GM04503 (cell line): ENCODE measurements around the gene KRT85.
A peak's percentile ranks its signal among the peaks of the same experiment; 100 is the strongest.
"Not testable (repeated sequence)": the region's sequence is repeated elsewhere in the genome, so short reads cannot be mapped to it uniquely, and the experiment has no call there.

ENCODE experiments used
- DNase-seq: peaks from one replicate; pipeline ENCODE4 v3.0.0-alpha.2; 2012; ENCODE audit warnings: low read depth

Gene KRT85

DNA sequence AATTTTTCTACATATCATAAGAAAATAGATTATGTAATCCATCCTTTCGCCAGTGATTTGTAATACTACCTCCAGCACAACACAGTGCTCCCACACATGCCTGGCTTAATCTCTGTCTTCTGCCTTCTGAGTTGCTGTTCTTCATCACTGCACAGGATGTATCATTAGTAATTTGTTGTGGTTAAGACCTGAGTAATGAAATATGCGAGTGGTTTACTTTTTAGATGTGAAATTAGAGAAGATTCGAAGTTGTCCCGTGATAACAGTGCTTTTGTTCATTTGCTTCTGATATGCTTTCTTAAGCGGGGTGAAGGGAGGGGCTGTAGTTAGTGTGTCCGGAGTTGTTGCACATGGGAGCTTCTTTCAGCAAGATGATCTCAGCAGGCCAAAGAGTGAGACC is 18.1 kb downstream of the KRT85 start:
- DNase-seq = no peak

DNA sequence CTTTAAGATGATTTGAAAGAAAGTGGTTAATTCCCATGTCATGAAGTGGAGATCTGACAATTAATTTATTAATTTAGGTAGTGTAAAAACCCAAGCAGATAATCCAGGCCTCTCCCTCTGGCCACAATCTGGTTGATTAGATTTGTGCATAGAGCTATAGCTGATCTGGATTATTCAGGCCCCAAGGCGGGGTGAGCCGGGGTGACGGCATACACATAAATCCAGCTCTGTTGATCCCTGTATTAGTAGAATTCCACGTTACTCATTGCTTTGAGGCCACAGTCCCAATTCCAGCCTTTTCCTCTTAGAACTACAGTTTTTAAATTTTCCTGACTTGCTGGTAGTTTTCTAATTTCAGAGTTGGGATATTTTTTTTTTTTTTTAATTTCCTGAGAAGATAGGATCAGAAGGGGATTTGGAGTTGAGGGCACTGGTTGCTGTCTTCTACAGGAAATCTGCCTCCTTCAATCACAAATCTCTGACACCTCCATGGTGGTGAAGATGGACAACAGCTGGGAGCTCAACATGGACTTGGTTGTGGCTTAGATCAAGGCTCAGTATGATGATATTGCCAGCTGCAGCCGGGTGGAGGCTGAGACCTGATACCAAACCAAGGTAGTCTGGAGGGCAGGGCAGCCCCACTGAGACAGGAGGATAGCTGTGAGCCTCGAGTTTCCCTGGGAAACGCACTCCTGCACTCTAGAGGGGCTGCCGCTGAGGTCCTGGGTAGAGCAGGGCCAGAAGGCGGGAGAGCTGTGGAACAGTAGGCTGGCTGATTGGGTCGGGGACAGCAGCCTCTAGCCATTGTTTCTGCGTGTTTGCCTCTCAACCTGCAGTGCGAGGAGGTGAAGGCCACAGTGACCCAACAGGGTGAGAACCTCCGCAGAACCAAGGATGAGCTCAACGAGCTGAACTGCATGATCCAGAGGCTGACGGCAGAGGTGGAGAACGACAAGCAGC is 19.4 kb downstream of the KRT85 start:
- DNase-seq = no peak

DNA sequence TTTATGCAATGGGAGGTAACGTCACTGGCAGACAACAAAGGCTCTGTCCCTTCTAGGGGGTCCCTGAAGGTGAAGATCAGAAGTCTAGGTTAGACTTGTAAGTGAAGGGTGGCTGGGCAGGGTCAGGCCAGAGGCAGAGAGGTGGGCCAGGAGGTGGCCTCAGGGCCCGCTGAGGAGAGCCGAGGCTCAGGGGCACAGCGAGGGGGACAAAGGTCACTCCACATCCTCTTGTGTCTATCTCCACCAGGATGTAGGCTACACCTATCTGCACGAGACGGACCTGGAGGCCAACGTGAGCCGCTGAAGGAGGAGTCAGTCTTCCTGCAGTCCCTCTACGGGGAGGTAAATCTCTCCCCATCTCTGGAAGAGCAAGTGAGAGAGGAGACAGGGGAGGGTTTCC is 20.3 kb downstream of the KRT85 start:
- no peak for DNase-seq

DNA sequence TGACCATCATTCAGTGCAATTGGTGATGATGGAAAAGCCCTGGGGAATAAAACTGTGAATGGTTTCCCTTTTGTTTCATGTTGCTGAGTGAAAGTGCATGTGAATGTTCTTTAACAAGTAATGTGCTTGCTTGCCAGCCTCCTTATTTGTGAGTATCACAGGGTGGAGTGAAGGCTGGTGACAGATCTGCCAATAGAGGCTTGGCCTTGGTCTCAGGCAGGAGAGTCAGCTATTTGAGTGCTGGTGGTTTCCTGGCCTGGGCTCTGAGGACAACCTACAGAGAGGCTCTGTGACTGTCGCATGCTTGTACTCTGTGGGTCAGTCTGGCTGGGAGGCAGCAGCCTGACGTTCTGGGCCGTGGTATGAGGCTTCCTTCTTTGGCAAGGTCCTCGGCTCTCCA is 20.7 kb downstream of the KRT85 start:
- DNase-seq = no peak

DNA sequence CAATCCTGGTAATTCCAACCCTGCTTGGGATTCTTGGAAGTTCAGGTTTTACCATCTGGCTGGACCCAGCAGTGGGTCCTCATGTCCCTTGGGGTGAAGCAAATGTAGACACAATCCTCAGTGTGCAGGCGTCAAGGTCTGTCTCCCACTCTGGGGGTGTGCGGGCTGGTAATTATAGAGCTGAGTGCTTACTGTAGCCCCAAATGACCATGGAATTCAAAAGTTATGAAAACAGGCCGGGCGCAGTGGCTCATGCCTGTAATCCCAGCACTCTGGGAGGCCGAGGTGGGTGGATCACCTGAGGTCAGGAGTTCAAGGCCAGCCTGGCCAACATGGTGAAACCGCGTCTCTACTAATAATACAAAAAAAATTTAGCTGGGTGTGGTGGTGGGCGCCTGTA is 22.2 kb downstream of the KRT85 start:
- not testable (repeated sequence) for DNase-seq

DNA sequence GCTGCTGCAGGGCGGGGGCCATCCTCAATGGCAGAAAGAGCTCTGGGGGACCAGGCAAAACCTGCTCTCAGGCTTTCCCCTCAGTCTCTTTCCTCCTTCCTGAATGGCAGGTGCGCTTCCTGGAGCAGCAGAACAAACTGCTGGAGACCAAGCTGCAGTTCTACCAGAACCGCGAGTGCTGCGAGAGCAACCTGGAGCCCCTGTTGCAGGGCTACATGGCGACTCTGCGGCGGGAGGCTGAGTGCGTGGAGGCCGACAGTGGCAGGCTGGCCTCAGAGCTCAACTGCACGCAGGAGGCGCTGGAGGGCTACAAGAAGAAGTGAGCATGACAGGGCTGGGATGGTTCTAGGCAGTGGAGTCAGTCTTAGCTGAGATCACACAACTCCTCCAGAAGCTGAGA is 23.2 kb downstream of the KRT85 start:
- no peak for DNase-seq

DNA sequence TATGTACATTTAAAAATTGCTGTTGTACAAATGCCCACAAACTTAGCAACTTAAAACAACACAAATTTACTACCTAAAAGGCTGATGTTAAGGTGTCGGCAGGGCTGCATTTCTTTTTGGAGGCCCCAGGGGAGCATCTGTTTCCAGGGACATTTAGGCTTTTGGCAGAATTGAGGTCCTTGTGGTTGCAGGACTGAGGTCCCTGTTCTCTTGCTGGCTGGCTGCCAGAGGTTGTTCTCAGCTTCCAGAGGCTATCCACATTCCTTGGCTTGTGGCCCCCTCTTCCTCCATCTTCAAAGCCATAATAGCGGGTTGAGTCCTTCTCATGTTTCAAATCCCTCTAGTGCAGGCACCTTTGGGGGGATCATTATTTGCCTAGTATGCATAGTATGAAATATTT is 23.7 kb downstream of the KRT85 start:
- no peak for DNase-seq

DNA sequence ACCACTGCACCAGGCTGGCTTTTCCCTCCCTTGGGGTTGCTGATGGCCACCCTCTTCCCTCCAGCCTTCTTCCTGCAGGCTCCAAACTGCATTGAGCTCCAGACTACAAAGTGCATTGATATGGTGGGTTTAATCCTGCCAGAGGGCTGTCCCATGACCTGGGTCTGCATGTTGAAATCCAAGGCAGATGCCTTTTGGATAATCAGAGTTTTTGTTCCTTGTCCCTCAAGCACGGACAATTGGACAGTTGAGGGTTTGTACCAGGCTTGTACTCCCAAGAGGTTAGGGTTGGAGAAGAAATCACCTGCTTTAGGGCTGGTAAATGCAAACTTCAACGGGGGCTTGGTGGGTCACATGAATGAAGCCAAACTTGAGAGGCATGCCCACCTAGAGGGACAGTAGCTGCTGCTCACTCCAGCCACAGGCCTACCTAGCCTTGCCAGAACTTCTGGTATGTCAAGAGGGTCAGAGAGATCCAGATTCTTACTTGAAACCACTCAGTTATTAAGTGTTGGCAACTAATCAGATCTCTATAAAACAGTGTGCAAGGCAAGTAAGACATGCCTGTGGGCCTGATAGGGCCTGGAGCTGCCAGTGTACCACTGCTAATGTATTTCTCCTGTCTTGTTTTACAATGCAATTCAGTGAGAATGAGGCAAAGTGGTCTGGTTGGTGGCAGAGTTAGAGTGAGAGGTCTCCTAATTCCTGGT is 24.3 kb downstream of the KRT85 start:
- DNase-seq = no peak

DNA sequence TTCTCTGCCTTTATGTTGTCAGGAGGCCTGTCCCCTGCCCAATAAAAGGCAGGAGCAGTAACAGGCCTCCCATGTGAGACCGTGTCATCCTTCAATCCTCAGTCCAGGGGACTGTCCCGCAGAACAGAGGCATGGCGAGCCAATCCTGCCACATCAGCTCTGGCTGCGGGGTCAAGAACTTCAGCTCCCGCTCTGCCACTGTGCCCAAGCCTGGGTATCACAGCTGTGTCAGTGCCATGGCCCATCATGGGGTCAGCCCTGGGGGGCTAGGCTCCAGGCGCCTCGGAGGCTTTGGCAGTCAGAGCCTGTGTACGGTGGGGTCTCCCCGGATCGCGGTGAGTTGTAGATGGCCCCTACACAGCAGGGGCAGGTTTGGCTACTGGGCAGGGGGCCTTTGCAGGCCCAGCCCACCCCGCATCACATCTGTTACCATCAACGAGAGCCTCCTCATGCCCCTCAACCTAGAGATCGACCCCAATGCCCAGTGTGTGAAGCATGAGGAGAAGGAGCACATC is 26.2 kb downstream of the KRT85 start:
- DNase-seq = no peak

DNA sequence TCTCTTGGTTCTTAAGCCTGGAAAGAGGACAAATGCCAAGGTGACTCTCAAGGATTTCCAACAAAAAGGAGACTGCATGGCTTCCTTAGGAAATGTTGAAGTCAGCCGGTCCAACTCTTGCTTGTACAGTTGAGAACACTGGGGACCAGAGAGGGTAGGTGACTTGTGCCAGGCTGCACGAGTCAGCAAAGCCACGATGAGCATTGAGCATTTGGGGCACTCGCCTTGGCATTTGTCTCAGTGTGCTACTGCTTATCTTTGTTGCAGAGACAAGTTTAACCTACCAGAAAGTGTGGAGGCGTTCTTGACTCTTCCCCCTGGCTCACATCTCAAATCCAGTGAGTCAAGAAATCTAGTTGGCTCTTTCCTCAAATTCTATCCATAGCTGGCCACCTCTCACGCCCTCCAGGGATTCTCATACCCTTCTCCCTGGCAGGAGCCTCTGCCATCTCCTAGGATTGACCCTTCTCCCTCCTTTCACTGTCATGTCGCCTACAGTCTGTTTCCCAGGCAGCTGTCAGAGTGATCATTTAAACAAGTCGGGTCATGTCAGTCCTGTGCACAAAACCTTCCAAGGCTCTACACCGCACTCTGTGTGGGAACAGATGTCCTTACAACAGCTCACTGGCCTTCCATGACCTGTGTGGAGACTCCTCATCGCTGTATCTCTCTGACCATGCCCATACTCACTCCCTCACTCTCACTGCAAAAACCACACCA is 28.9 kb downstream of the KRT85 start:
- no peak for DNase-seq

DNA sequence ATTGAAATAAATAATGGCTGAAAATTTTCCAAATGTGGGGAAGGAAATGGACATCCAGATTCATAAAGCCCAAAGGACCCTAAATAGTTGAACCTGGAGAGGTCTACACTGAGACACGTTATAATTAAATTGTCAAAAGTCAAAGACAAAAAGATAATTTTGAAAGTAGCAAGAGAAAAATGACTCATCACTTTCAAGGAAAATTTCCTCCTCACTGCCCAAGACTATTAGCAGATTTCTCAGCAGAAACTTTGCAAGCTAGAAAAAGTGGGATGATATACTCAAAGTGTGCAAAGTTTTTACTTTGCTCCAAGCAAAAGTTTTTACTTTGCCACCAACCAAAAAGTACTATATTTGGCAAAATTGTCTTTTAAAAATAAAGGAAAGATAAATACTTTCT is 30.2 kb downstream of the KRT85 start:
- no peak for DNase-seq

DNA sequence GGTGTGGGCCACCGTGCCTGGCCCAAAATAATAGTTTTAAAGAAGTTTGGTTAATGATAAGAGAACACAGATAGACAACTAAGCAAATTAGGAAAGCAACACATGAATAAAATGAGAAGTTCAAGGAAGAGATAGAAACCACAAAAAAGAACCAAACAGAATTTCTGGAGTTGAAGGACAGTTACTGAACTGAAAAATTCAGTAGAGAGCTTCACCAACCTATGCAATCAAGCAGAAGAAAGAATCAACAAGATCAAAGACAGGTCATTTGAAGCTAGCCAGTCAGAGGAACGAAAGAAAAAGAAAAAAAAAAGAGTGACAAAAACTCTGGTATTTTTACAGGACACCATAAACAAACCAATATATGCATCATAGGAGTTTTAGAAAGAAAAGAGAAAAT is 30.6 kb downstream of the KRT85 start:
- no peak for DNase-seq

DNA sequence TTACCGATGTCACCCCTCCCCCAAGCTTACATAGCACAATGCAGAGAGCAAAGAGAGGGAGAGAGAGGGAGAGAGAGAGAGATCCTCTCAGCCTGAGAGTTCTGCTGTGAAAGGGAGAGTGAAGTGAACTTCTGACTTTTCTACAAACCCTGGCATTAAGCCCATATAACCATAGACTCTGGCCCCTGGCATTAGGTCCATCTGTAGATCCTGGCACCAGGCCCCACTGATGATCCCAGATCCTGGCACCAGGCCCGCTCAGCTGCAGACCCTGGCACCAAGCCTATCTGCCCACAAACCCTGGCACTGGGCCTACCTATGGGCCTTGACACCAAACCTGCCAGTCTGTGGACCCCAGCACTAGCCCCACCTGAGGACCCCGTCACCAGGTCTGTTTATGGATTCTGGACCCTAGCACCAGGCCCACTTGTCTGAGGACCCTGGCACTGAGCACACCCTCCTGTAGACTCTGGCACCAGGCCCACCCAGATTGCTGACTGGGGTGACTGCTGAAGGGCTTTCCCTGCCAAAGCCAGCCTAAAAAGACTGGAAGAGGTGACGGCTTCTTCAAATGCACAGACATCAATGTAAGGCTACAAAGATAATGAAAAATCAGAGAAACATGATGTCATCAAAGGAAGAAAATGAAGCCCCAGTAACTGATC is 31.6 kb downstream of the KRT85 start:
- DNase-seq = no peak

DNA sequence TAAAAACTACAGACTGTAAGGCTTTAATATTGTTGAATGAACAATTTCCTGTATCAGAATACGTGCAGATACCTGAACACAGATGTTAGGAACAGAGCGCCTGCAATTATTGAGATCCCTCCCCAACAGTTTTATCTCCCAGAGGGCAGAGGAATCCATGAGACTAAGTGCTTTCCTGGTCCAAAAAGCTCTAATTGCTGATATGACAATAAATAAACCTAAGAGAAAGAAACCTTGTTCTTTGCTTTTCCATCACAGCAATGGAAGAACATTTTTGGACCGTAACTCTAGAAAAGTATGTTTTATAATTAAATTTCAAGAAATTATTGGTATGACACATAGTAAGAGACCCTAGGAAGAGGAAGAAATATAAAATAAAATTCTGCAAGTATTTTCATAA is 33.1 kb downstream of the KRT85 start:
- no peak for DNase-seq

DNA sequence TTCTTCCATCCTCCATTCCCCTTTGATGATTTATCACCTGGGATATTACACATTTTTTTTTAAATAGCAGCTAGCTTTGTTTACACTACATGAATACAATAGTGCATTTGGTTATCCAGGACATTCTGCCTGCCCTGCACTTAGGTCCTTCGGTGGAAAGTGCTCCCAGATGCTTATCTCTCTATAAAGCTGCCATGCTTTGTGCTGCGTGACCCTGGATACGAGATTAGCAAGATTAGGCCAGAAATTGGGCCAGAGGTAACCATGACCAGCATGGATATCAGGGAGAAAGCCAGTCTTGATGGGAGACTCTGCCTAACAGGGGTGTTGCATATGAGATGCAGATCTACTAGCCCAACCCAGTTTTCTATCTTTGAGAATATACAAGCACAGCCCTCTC is 34.0 kb downstream of the KRT85 start:
- no peak for DNase-seq

DNA sequence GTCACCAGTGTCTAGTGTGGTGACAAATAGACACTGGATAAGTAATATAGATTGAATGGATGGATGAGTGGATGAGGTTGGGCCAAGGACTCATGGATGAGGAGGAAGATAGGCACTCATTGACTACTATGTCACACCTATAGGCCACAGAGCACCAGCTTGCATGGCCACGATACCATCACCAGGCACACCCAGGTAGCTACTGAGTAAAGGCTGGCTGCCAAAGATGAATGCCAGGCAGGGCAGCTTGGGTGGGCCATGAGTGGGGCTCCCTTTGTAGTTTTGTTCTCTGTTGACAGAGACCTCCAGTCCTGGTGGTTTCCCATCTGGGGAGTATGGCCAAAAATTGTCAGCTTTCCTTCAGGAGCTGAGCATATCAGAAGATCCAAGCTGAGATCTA is 34.9 kb downstream of the KRT85 start:
- no peak for DNase-seq

DNA sequence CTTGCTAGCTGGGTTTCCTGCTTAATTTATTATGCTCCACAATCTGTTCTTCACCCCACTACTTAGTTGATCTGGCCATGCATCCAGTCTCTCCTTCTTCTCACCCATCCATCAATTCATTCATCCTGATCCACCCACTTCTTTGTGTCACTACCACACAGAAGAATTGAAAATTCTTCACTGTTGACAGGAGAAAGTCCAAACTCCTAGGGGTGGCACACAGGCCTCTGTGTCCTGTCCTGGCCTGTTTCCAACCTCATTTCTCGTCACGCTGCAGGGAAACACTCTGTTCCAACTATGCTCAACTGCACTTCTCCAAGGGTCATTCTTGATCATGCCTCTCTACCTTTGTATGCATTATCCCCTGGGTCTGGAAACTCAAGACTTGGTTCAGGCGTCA is 35.4 kb downstream of the KRT85 start:
- no peak for DNase-seq

DNA sequence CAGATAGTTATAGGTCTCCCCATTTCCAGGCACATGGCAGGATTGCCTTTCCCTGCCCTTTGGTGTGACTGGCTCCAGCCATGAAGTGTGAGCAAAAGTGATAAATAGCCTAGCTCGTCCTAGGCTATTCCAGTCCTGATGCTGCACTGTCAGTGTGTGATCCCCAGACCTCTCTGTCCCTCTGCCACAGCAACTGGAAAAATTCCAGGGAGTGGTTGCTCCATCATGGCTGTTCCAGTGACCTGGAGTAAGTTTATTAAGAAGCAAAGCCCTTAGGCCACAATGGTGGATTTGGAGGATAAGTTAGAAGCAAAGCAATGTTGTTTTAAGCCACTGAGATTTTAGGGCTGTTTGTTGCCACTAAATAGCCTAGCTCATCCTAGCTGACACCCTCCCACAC is 36.2 kb downstream of the KRT85 start:
- DNase-seq = no peak

DNA sequence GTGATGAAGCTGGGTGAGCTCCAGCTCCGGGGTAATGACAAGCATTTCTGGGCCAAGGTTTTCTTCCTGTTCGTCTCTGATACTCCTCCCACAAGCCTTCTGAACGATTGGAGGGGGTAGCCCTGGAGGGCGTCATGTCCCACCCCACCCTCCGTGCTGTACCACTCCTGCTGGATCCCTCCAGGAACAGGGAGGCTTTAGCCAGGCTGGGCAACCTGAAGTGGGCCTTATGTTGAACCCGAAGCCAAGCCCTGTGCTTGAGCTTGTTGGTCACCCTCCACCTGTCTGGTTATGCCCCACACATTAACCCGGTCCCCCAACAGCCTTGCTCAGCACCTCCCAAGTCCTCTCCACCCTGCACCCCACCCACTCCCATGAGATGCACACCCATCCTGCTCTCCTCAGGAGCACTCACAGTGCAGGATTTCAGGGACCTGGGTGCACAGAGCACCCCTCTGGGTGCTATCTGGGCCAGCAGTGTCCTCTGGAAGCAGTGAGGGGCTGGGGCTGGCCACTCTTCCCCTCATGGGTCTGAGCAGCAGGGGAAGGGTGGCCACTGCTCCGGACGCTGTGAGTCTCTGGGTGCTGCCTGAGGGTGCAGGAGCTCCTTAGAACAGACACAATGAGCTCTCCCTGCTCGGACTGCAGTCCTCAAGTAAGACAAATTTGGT is 39.3 kb downstream of the KRT85 start:
- DNase-seq = no peak

DNA sequence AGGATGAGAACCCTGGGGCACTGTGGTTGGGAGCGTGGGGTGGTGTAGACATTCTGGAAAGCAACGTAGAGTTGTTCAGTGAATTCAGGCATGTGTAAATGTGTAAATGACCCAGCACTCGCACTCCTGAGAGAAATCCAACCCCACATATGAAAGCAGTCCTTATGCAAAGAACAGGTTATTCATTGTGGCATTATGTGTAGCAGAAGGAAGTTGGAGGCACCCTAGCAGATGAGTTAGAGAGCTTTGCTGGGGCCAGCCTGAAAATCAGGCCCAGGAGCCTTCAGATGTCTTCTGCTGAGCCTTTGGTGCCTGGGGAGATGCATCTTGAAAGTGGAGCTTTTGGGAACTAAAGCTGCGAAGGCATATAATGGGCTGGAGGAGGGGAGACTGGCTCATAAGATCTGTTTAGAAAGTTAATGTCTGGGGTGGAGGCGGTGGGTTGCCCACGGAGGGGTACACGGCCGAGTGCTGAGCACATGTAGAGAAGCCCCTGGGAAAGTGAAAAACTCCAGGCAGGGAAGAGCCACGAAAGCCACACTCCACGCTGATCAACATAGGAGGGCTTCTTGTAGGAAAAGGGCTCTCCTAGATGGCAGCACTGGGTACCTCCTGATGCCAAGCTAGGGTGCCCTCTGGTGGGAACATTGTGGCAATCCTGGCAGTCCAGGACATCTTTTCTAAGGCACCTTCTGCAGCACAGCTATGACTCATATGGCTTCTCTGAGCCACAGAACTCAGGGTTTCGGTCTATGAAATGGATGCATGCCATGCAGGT is 40.0 kb downstream of the KRT85 start:
- DNase-seq = peak; percentile 60

DNA sequence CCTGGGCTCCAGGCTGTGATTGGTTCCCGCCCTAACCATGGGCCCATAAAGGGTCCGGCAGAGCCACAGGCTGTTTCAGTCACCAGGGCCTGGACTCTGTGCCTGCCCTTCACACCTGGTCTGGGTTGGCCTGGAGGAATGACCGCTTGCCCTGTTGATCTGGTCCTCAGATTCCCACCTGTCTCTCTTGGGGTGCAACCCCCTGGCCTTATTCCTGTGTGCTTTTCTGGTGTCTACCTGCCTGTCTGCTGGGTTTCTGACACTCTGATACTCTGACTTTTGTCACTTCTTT is 43.2 kb downstream of the KRT85 start:
- DNase-seq = no peak
